MV-4-11 (cell line): ENCODE results near the gene TTC27.

Source experiments
- DNase-seq: peaks from one replicate; lab custom pipeline; 2025; lab: John Stamatoyannopoulos, UW

The TTC27 gene

DNA sequence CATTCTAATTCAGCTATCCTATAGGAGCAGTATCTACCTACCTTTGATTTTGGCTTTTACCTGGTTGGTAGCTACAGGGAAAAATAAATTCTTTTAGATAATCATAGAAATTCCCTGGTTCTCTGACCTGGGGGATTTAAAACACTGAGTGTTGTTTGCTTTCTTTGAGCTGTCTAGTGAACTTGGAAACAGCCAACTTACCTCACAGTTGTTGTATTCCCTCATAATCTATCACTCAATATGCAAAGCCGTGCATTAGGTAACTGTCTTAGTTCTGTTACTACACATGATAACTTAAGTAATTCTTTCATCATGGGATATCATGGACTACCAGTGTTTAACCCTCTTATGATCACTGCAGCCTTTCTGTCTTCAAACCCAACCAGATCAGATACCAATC lies 127.8 kb downstream of the TTC27 start:
- no peak for DNase-seq

GRCh38 chr2:32756074-32756727 lies 128.4 kb downstream of the TTC27 start:
- DNase-seq = no peak

DNA sequence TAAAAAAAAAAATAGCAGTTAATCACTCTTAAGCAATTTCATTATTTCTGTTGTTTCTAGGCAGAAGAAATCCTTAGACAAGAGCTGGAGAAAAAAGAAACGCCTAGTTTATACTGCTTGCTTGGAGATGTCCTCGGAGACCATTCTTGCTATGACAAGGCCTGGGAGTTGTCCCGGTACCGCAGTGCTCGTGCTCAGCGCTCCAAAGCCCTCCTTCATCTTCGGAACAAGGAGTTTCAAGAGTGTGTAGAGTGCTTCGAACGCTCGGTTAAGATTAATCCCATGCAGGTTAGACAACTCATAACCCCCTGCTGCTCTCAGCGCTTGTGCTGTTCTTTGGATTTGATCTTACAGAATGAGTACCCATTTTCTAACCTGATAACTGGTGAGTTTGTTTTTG lies 130.4 kb downstream of the TTC27 start:
- no peak for DNase-seq

DNA sequence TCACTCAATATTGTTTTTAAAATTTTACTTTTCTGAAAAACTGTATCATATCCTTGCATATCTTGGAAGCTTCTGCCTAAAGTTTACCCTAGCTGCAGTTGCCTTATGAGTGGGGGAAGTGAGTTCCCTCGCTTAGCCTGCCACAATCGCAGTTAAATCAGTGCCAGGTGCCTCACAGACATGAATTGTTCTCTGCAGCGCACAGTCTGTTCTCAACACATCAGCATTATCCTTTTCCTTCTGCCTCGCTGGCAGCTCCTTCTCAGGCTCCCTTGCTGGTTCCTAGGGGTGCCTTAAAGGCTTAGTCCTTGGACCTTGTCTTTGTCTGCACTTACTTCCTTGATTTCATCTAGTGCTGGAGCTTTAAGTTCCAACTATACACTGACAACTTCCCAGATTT lies 132.8 kb downstream of the TTC27 start:
- DNase-seq = no peak

- no peak for DNase-seq
Measured at GRCh38 chr2:32768387-32769174, 140.7 kb downstream of the TTC27 start.

- no peak for DNase-seq
Measured at GRCh38 chr2:32770360-32770759, 142.5 kb downstream of the TTC27 start.

GRCh38 chr2:32772638-32773447 lies 145.0 kb downstream of the TTC27 start:
- no peak for DNase-seq

GRCh38 chr2:32773448-32773808 lies 145.6 kb downstream of the TTC27 start:
- DNase-seq = no peak

DNA sequence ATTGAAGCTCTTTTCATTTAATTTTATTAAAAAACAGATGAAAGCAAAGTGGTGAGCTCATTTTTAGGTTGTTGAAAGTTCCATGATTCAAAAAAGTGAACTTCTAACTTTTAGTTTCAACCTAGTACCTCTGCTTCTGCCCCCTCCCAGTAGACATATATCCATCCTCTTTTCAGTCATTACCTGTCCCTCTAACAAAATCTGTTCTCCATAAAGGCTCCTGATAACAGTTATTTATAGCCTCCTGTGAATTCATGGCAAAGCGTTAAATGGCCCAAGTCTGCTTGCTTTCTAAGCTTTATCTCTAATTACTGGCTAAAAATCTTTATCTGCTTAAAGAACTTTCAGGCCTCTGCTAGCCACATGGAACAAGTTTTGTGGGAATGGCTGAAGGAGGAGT lies 148.1 kb downstream of the TTC27 start:
- no peak for DNase-seq

- DNase-seq = no peak
Measured at GRCh38 chr2:32777714-32778113, 149.9 kb downstream of the TTC27 start.

GRCh38 chr2:32780961-32781360 lies 153.1 kb downstream of the TTC27 start:
- DNase-seq = no peak

DNA sequence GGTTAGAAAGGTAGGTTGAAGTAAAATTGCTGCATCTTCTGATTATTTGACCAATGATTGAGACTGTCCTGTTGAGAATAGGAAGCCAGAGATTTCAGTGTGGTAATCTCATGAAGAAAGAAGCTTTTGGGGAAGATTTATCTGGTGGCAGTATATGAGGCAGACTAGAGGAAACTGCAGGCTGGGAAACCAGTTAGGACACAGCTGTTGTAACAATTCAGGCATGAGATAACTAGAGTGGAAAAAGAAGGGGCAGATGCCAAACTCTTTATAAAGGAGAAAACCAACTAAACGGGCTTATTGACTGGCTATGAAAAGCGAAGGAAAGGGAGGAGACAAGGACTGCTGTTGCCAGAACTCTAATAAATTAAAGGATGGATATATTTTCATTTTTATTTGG lies 155.6 kb downstream of the TTC27 start:
- no peak for DNase-seq

DNA sequence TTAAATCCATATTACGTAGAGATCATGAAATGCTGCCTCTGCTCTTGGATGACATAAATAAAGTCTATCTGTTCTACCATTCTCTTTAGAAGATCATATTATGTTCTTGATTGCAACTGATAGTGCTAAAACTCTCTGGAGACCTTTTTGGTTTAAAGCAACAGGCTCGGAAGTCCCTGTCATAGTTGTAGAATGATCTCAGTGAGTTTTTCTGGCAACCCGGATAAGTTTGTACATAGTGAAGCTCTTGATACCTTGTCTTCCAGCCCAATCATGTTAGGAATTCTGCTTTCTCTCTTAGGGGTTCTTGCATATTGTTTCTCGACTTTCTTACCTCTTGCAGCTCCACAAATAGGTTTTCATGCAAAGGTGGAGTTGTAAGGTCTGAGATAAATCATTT lies 156.1 kb downstream of the TTC27 start:
- DNase-seq = no peak

DNA sequence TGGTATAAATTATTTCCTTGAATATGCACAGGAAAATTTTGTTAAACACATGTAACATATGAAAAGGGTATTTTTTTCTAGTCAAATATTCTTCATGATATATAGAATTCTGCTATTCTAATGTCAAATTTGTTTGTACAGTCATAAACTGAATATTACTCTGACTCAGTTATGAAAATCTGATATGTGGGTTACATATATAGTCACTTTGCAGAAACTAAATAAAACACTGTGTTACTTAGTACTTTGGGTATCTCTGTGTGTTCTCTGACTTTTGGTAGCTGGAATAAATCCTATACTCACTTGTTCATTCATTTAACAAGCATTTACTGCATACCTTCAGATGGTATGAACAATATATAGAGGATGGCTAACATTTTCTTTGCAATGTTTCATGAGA lies 159.4 kb downstream of the TTC27 start:
- DNase-seq = no peak

GRCh38 chr2:32788114-32788513 lies 160.3 kb downstream of the TTC27 start:
- no peak for DNase-seq

DNA sequence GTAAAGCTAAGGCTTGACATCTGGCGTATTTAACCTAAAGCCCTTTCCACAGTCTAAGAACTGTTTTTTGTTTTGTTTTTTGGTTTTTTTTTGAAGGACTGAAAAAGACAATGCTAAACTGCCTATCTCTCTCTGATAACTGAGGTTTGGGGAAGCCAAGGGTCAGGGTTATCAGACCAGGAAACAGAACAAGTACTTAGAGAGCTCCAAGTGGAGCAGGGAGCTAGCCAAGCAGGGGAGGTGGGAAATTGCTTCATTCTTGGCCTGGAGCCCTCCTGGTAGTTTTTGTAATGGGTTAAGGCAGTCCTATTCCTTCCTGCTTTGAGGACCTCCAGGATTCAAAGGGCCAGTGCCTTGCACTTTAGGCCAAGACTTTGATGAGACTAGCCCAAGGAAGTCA lies 164.6 kb downstream of the TTC27 start:
- no peak for DNase-seq

GRCh38 chr2:32798829-32799228 lies 171.0 kb downstream of the TTC27 start:
- no peak for DNase-seq

- no peak for DNase-seq
Measured at GRCh38 chr2:32801741-32802140, 173.9 kb downstream of the TTC27 start.

DNA sequence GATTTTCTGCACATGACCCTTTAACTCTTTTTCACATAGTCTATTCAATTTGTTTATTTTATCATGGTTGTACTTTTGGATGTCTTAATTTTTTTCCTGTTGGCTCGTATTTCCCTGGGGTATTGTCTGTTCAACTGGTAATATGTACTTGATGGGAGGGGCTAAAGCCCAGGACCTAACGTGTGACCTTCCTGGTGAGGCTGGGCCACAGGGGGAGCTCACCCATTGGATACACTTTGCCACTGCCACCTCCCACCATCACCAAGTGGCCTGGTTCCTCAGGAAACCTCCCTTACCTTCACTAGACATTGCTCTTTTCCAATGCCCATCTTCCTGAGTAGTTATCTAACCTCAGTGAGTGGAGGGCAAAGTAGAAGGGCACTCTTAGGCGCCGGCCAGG lies 175.0 kb downstream of the TTC27 start:
- DNase-seq = no peak

DNA sequence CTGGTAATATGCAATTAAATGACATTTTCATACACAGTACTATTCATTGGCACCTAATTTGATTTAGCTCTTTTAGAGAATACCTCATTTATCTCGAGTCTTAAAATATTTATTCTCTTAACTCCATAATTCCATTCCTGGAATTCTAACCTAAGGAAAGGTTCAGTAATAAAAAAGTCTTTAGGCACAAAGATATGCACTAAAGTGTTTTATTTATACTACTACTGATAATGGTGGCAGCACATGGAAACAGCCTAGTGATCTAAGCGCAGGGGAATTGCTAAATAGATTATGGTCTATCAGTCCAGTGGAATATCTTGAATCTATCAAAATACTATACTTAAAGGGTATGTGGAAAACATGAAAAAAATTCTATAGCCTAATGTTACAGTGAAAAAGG lies 176.4 kb downstream of the TTC27 start:
- DNase-seq = no peak

- DNase-seq = no peak
Measured at GRCh38 chr2:32805104-32806095, 177.6 kb downstream of the TTC27 start.

DNA sequence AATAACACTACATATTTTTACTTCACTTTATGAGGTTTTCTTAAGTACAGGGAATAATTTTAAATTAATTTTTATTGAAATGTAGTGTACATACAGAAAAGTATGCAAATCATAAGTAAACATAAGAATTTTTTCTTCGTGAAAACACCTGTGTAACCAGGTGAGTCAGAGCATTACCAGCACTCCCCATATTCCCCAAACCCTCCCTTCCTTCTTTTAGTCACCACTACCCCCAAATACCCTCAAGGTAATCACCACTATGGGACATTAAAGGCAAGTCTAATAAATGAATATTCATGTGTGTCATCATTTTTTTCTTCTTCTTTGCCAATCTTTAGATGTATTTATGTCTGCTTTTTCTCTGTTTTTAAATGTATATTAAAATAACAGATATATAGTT lies 179.0 kb downstream of the TTC27 start:
- no peak for DNase-seq
